ENCODE results near the gene SPECC1. TPM values are rescaled to one million over a fixed set of nuclear protein-coding genes. Genes with fewer than 3 reads are reported as not detected.

SPECC1 gene
- total RNA-seq, 1 donor from 2014 or later = 91.9 TPM

GRCh38 chr17:20206591-20206990 is 197.4 kb downstream of the SPECC1 start:
- peak overlapping the region; percentile 33 for H3K4me3 Mint-ChIP-seq (ENCODE audit: unreplicated experiment)
- peak overlapping the region; percentile 89 for H3K27ac Mint-ChIP-seq (ENCODE audit: unreplicated experiment)
- H3K9me3 Mint-ChIP-seq (ENCODE audit: low read depth) = no peaks in the 10 kb centered on the region
- no peak for DNase-seq (ENCODE audit: low spot score)
- peaks cover 84% of the 10 kb centered on the region for H3K4me1 Mint-ChIP-seq (ENCODE audit: low read depth)
- no peaks in the 10 kb centered on the region for H3K27me3 Mint-ChIP-seq (ENCODE audit: low read depth)
- TF ChIP-seq CTCF (IDR thresholded peaks at IDR 0.05) = no peak
- H3K36me3 Mint-ChIP-seq (ENCODE audit: low read depth) = peaks cover 6% of the 10 kb centered on the region

GRCh38 chr17:20207262-20207985 is 198.3 kb downstream of the SPECC1 start:
- peaks cover 3% of the 10 kb centered on the region for H3K9me3 Mint-ChIP-seq (ENCODE audit: low read depth)
- DNase-seq (ENCODE audit: low spot score) = no peak
- no peak for TF ChIP-seq CTCF (IDR thresholded peaks at IDR 0.05)
- peaks cover 77% of the 10 kb centered on the region for H3K4me1 Mint-ChIP-seq (ENCODE audit: low read depth)
- peak overlapping the region; percentile 33 for H3K4me3 Mint-ChIP-seq (ENCODE audit: unreplicated experiment)
- H3K36me3 Mint-ChIP-seq (ENCODE audit: low read depth) = peaks cover 11% of the 10 kb centered on the region
- H3K27ac Mint-ChIP-seq (ENCODE audit: unreplicated experiment) = peak overlapping the region; percentile 89
- no peaks in the 10 kb centered on the region for H3K27me3 Mint-ChIP-seq (ENCODE audit: low read depth)

GRCh38 chr17:20208717-20209116 is 199.6 kb downstream of the SPECC1 start:
- Mint-ChIP-seq H3K36me3 (ENCODE audit: low read depth) (peaks cover 11% of the 10 kb centered on the region), H3K27me3 (ENCODE audit: low read depth) (no peaks in the 10 kb centered on the region), H3K4me1 (ENCODE audit: low read depth) (peaks cover 64% of the 10 kb centered on the region), H3K9me3 (ENCODE audit: low read depth) (peaks cover 3% of the 10 kb centered on the region), H3K4me3 (ENCODE audit: unreplicated experiment) (no peak overlapping the region), H3K27ac (ENCODE audit: unreplicated experiment) (peak overlapping the region; percentile 89)
- no peak for DNase-seq (ENCODE audit: low spot score)
- no peak for TF ChIP-seq CTCF (IDR thresholded peaks at IDR 0.05)

- H3K27ac Mint-ChIP-seq (ENCODE audit: unreplicated experiment) = peak overlapping the region; percentile 49
- peaks cover 3% of the 10 kb centered on the region for H3K9me3 Mint-ChIP-seq (ENCODE audit: low read depth)
- no peak overlapping the region for H3K4me3 Mint-ChIP-seq (ENCODE audit: unreplicated experiment)
- no peak for DNase-seq (ENCODE audit: low spot score)
- TF ChIP-seq CTCF (IDR thresholded peaks at IDR 0.05) = no peak
- H3K36me3 Mint-ChIP-seq (ENCODE audit: low read depth) = peaks cover 8% of the 10 kb centered on the region
- H3K4me1 Mint-ChIP-seq (ENCODE audit: low read depth) = peaks cover 57% of the 10 kb centered on the region
- no peaks in the 10 kb centered on the region for H3K27me3 Mint-ChIP-seq (ENCODE audit: low read depth)
Measured at GRCh38 chr17:20210180-20210579, 201.0 kb downstream of the SPECC1 start.

GRCh38 chr17:20210614-20211013 is 201.5 kb downstream of the SPECC1 start:
- DNase-seq (ENCODE audit: low spot score) = no peak
- peaks cover 8% of the 10 kb centered on the region for H3K36me3 Mint-ChIP-seq (ENCODE audit: low read depth)
- no peak for TF ChIP-seq CTCF (IDR thresholded peaks at IDR 0.05)
- H3K27me3 Mint-ChIP-seq (ENCODE audit: low read depth) = no peaks in the 10 kb centered on the region
- peaks cover 3% of the 10 kb centered on the region for H3K9me3 Mint-ChIP-seq (ENCODE audit: low read depth)
- H3K27ac Mint-ChIP-seq (ENCODE audit: unreplicated experiment) = no peak overlapping the region
- peaks cover 57% of the 10 kb centered on the region for H3K4me1 Mint-ChIP-seq (ENCODE audit: low read depth)
- no peak overlapping the region for H3K4me3 Mint-ChIP-seq (ENCODE audit: unreplicated experiment)
